Heart left ventricle (tissue), 13 donors: ENCODE results near the gene SLC6A3.

Experiments used
- POLR2A ChIP-seq, 2 donors: fragments of 450-650 bp; IDR thresholded peaks; one replicate each; pipeline ENCODE4 v1.6.1; 2017; ENCODE audit warnings: antibody characterized with exemption in 2 of 2, mild to moderate bottlenecking in 2 of 2, moderate library complexity in 2 of 2
- TF ChIP-seq, protein P1 (sequence below), 12 donors: fragments of 200-600 bp; sonication (generic) in 4 of 12; IDR thresholded peaks; one replicate each; pipeline versions ENCODE4 v1.5.0 to v1.8.0; 2018 to 2022; ENCODE audit warnings: antibody characterized with exemption in 12 of 12, mild to moderate bottlenecking in 5 of 12
- donor health status: ischemic (EF 13 %, LVEDD 7.1; RV severe dilation, severe dysfunction).
- donor health status: DM: no; HTN: yes; CAD: no.
- donor health status: DM: no; HTN: no; CAD: no.
- donor health status: ischemic (EF 25% LVEDD 6.9; RV normal size, moderate dysfunction).
- donor health status: ischemic (EF 25% LVEDD 5.7; RV mildly dilated, moderate dysfunction).
- donor health status: ischemic (EF 35%, LVEDD 5.7; RV mildly dilated, moderate dysfunction).
- donor health status: nonischemic (EF 11% LVEDD 7.7; RV severe dilation, severe dysfunction).
- donor health status: DM: yes; HTN: yes; CAD: no.
- donor health status: PGD.
- donor health status: ischemic (EF 29% LVEDD 5.4; RV normal size, mild dysfunction).
- donor health status: nonischemic (EF 23%, LVEDD 6.1; RV moderate dilation, normal function).

DNA sequence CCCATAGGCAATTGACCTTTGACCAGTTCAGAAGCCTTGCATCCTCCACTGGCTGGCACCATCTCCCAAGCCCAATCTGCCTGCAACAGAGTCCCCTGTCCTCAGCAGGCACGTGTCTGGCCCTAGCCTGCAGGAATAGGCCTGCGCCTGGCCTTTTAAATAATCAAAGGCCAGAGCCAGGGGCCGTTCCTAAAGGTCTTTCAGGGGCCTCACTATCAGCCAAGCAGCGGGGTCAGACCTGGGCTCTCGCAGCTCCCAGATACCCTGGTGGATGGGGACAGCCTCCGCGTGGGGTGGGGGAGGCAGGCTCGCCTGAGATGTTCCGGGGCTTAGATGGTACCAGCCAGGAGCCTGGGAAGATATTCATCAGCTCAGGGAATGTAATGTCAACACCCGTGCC is 32.6 kb downstream of the SLC6A3 start:
- TF ChIP-seq, protein P1, sequence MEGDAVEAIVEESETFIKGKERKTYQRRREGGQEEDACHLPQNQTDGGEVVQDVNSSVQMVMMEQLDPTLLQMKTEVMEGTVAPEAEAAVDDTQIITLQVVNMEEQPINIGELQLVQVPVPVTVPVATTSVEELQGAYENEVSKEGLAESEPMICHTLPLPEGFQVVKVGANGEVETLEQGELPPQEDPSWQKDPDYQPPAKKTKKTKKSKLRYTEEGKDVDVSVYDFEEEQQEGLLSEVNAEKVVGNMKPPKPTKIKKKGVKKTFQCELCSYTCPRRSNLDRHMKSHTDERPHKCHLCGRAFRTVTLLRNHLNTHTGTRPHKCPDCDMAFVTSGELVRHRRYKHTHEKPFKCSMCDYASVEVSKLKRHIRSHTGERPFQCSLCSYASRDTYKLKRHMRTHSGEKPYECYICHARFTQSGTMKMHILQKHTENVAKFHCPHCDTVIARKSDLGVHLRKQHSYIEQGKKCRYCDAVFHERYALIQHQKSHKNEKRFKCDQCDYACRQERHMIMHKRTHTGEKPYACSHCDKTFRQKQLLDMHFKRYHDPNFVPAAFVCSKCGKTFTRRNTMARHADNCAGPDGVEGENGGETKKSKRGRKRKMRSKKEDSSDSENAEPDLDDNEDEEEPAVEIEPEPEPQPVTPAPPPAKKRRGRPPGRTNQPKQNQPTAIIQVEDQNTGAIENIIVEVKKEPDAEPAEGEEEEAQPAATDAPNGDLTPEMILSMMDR (IDR thresholded peaks at IDR 0.05), result no peak
- no peak for TF ChIP-seq POLR2A (IDR thresholded peaks at IDR 0.05)
